H9 (cell line): Measurements from ENCODE around the gene RBMS3. TPM values are rescaled to one million over a fixed set of nuclear protein-coding genes. Genes with fewer than 3 reads are reported as not detected.

Experiments
- DNase-seq: peaks from one replicate; pipeline ENCODE4 v3.0.0-alpha.2; 2017
- H2AFZ ChIP-seq: one replicate; pipeline ENCODE4 v1.6.1; 2013; ENCODE audit warnings: mild to moderate bottlenecking, low read length, control low read depth, moderate library complexity
- H2AK5ac ChIP-seq: 2 replicates; pipeline ENCODE4 v1.6.1; 2013; ENCODE audit warnings: low read length, control low read depth, mixed read lengths; ENCODE audit not compliant: insufficient read length
- H2BK120ac ChIP-seq: one replicate; pipeline ENCODE4 v1.6.1; 2013; ENCODE audit warnings: low read depth, mild to moderate bottlenecking, low read length, control low read depth, inconsistent platforms; ENCODE audit not compliant: poor library complexity, severe bottlenecking
- H2BK12ac ChIP-seq: 2 replicates; pipeline ENCODE4 v1.6.1; 2013; ENCODE audit warnings: low read length, control low read depth, mixed read lengths, low read depth; ENCODE audit not compliant: insufficient read length
- H2BK15ac ChIP-seq: 2 replicates; pipeline ENCODE4 v1.6.1; 2013; ENCODE audit warnings: low read depth, low read length, control low read depth
- H2BK20ac ChIP-seq: one replicate; pipeline ENCODE4 v1.6.1; 2013; ENCODE audit warnings: low read depth, mild to moderate bottlenecking, low read length, control low read depth, inconsistent platforms; ENCODE audit not compliant: poor library complexity, severe bottlenecking
- H2BK5ac ChIP-seq: 2 replicates; pipeline ENCODE4 v1.6.1; 2013; ENCODE audit warnings: low read length, control low read depth, mixed read lengths; ENCODE audit not compliant: insufficient read length
- H3K14ac ChIP-seq: 2 replicates; pipeline ENCODE4 v1.6.1; 2013; ENCODE audit warnings: low read length, control low read depth; ENCODE audit not compliant: insufficient read depth
- H3K18ac ChIP-seq: 2 replicates; pipeline ENCODE4 v1.6.1; 2013; ENCODE audit warnings: low read depth, mild to moderate bottlenecking, mixed read lengths, low read length, control low read depth; ENCODE audit not compliant: insufficient read length
- H3K23ac ChIP-seq: 2 replicates; pipeline ENCODE4 v1.6.1; 2013; ENCODE audit warnings: low read length, control low read depth, mixed read lengths, low read depth; ENCODE audit not compliant: insufficient read length
- H3K23me2 ChIP-seq: 2 replicates; pipeline ENCODE4 v1.6.1; 2013; ENCODE audit warnings: low read depth, mild to moderate bottlenecking, mixed read lengths, low read length, control low read depth; ENCODE audit not compliant: insufficient read length, poor library complexity, severe bottlenecking
- H3K27ac ChIP-seq: 2 replicates; pipeline ENCODE4 v1.5.1; 2013; ENCODE audit warnings: low read length, control low read depth, mixed read lengths, low read depth; ENCODE audit not compliant: insufficient read length
- H3K27me3 ChIP-seq: 2 replicates; pipeline ENCODE4 v1.6.1; 2013; ENCODE audit warnings: low read length, control low read depth, inconsistent platforms; ENCODE audit not compliant: insufficient read depth
- H3K4ac ChIP-seq: 2 replicates; pipeline ENCODE4 v1.6.1; 2013; ENCODE audit warnings: low read depth, mild to moderate bottlenecking, control low read depth, inconsistent platforms, low read length, moderate library complexity
- H3K4me1 ChIP-seq: 2 replicates; pipeline ENCODE4 v1.6.1; 2013; ENCODE audit warnings: low read length, control low read depth, inconsistent platforms; ENCODE audit not compliant: insufficient read depth
- H3K4me2 ChIP-seq: 2 replicates; pipeline ENCODE4 v1.6.1; 2013; ENCODE audit warnings: low read length, control low read depth, mixed read lengths; ENCODE audit not compliant: insufficient read length, insufficient read depth
- H3K56ac ChIP-seq: 2 replicates; pipeline ENCODE4 v1.6.1; 2013; ENCODE audit warnings: low read depth, mild to moderate bottlenecking, mixed read lengths, low read length, control low read depth; ENCODE audit not compliant: insufficient read length
- H3K79me1 ChIP-seq: 2 replicates; pipeline ENCODE4 v1.6.1; 2013; ENCODE audit warnings: low read depth, mild to moderate bottlenecking, moderate library complexity, low read length, control low read depth, inconsistent platforms; ENCODE audit not compliant: insufficient read depth, poor library complexity, severe bottlenecking
- H3K79me2 ChIP-seq: 2 replicates; pipeline ENCODE4 v1.6.1; 2013; ENCODE audit warnings: low read length, control low read depth, inconsistent platforms; ENCODE audit not compliant: insufficient read depth
- H3K9ac ChIP-seq: 2 replicates; pipeline ENCODE4 v1.6.1; 2013; ENCODE audit warnings: low read length, control low read depth, mixed read lengths; ENCODE audit not compliant: insufficient read length; ENCODE audit errors: extremely low read depth
- H3K9me3 ChIP-seq: one replicate; pipeline ENCODE4 v1.6.1; 2013; ENCODE audit warnings: low read depth, low read length, inconsistent platforms; ENCODE audit not compliant: control insufficient read depth
- H3T11ph ChIP-seq: one replicate; pipeline ENCODE4 v1.6.1; 2013; ENCODE audit warnings: mild to moderate bottlenecking, low read length, control low read depth, inconsistent platforms
- H4K20me1 ChIP-seq: one replicate; pipeline ENCODE4 v1.6.1; 2013; ENCODE audit not compliant: control insufficient read depth, insufficient read length, insufficient read depth
- H4K5ac ChIP-seq: 2 replicates; pipeline ENCODE4 v1.6.1; 2013; ENCODE audit warnings: low read depth, mild to moderate bottlenecking, mixed read lengths, low read length, control low read depth; ENCODE audit not compliant: insufficient read length
- H4K8ac ChIP-seq: replicated peaks from 2 replicates; pipeline ENCODE4 v1.6.1; 2013; ENCODE audit warnings: low read length, control low read depth, mixed read lengths, low read depth; ENCODE audit not compliant: insufficient read length
- H4K91ac ChIP-seq: 2 replicates; pipeline ENCODE4 v1.6.1; 2013; ENCODE audit warnings: low read depth, mild to moderate bottlenecking, moderate library complexity, mixed read lengths, low read length, control low read depth; ENCODE audit not compliant: insufficient read length
- H3K27ac Mint-ChIP-seq, 3 experiments: 2 replicates in 2 of 3; 3 replicates in 1 of 3; pipeline ENCODE4 v1.8.0; 2020 to 2021; ENCODE audit warnings: mixed read lengths in 3 of 3, mild to moderate bottlenecking in 1 of 3, moderate library complexity in 1 of 3
- H3K27me3 Mint-ChIP-seq: 2 replicates; pipeline ENCODE4 v1.8.0; 2021; ENCODE audit warnings: low read depth, mild to moderate bottlenecking, moderate library complexity, mixed read lengths
- H3K36me3 Mint-ChIP-seq, 3 experiments: 2 replicates in 2 of 3; 3 replicates in 1 of 3; pipeline ENCODE4 v1.8.0; 2020 to 2021; ENCODE audit warnings: low read depth in 3 of 3, mixed read lengths in 3 of 3; ENCODE audit not compliant: insufficient read depth in 1 of 3
- H3K4me1 Mint-ChIP-seq, 2 experiments: 2 replicates each; pipeline ENCODE4 v1.8.0; 2020; ENCODE audit warnings: mixed read lengths in 2 of 2
- H3K4me3 Mint-ChIP-seq, 2 experiments: 2 replicates in 1 of 2; 3 replicates in 1 of 2; pipeline ENCODE4 v1.8.0; 2020 to 2021; ENCODE audit warnings: mild to moderate bottlenecking in 2 of 2, mixed read lengths in 2 of 2, moderate library complexity in 1 of 2
- H3K9me3 Mint-ChIP-seq, 2 experiments: 2 replicates in 1 of 2; 3 replicates in 1 of 2; pipeline ENCODE4 v1.8.0; 2020; ENCODE audit warnings: mild to moderate bottlenecking in 2 of 2, mixed read lengths in 2 of 2, moderate library complexity in 1 of 2
- WGBS: extraction: QIAGEN DNeasy Blood & Tissue Kit; methylation state at CpG from one replicate; pipeline ENCODE4 v1.1.7; 2013; ENCODE audit warnings: missing lambda C conversion rate, low lambda C conversion rate, mixed read lengths; ENCODE audit not compliant: insufficient read length; ENCODE audit errors: extremely low coverage; 5-methylcytosine and 5-hydroxymethylcytosine counted together
- total RNA-seq: library from RNA; stranded (reverse); gene quantifications from 2 replicates; pipeline ENCODE4 v1.2.1, GENCODE V29; 2021
- TF ChIP-seq, protein P1 (sequence below): fragments of 200-600 bp; sonication (generic); conservative IDR thresholded peaks from 3 replicates; pipeline ENCODE4 v1.8.0; 2021; ENCODE audit warnings: antibody characterized with exemption, mild to moderate bottlenecking

RBMS3 gene
- total RNA-seq, 1 experiment from 2014 or later = 8.1 TPM

DNA sequence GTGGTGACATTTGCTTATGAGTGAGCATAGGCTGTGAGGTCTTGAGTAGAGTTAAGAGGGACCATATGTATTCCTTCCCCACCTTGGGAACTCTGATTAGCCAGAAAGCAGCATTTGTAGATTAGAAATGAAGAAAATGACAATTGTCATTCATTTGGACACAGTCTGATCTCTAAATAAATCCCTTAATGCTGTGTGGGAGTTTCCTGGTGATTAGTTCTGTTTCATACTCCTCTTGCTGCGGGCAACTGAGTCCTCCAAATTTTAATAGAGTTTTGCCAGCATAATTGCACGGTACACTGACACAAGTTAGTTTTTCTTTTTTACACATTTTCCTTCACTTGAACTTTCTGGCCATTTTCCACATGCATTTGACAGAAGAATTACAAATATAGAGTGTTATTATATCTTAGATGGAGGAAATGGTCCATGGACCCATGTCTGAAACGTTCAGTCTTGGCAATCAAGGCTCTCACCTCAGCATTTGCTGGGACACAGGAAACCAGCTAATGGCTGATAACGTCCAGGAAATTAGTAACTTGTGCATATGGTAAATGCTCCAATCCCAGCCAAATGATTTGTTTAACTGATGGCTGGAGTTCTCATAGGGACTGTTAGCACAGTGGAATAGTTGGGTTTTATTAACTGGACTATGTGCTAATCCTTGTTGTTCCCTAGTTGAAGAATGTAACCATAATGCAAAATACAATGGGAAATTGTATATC lies 321.2 kb downstream of the RBMS3 start:
- Histone ChIP-seq H3K4me1 (no peaks in the 10 kb centered on the region; the same call in 1 of the 2 replicates), H3K56ac (no peak overlapping the region), H3K27me3 (no peaks in the 10 kb centered on the region), H2BK15ac (no peak overlapping the region), H4K20me1 (no peaks in the 10 kb centered on the region), H3K9me3 (no peaks in the 10 kb centered on the region), H4K8ac (no peak overlapping the region), H2BK120ac (no peak overlapping the region), H3K23me2 (no peaks in the 10 kb centered on the region), H3K9ac (no peak overlapping the region), H3K18ac (no peak overlapping the region), H2BK5ac (no peak overlapping the region), H3K79me2 (no peaks in the 10 kb centered on the region), H4K91ac (no peak overlapping the region), H3T11ph (no peak overlapping the region), H2BK20ac (no peak overlapping the region), H2AFZ (no peak overlapping the region), H2BK12ac (no peak overlapping the region), H3K4ac (no peak overlapping the region), H3K23ac (no peak overlapping the region), H3K4me2 (no peak overlapping the region), H4K5ac (no peak overlapping the region), H2AK5ac (no peak overlapping the region), H3K14ac (no peak overlapping the region), H3K27ac (no peak overlapping the region), H3K79me1 (no peaks in the 10 kb centered on the region)
- H3K27me3 Mint-ChIP-seq = no peaks in the 10 kb centered on the region
- no peak overlapping the region for H3K4me3 Mint-ChIP-seq
- TF ChIP-seq, protein P1, sequence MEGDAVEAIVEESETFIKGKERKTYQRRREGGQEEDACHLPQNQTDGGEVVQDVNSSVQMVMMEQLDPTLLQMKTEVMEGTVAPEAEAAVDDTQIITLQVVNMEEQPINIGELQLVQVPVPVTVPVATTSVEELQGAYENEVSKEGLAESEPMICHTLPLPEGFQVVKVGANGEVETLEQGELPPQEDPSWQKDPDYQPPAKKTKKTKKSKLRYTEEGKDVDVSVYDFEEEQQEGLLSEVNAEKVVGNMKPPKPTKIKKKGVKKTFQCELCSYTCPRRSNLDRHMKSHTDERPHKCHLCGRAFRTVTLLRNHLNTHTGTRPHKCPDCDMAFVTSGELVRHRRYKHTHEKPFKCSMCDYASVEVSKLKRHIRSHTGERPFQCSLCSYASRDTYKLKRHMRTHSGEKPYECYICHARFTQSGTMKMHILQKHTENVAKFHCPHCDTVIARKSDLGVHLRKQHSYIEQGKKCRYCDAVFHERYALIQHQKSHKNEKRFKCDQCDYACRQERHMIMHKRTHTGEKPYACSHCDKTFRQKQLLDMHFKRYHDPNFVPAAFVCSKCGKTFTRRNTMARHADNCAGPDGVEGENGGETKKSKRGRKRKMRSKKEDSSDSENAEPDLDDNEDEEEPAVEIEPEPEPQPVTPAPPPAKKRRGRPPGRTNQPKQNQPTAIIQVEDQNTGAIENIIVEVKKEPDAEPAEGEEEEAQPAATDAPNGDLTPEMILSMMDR = no peak
- H3K36me3 Mint-ChIP-seq = no peaks in the 10 kb centered on the region
- no peak for DNase-seq
- H3K27ac Mint-ChIP-seq = no peak overlapping the region
- peaks cover 6 to 7% of the 10 kb centered on the region in 2 experiments for H3K4me1 Mint-ChIP-seq
- WGBS = no CpG with 5 or more reads among the region's 4 CpGs
- no peaks in the 10 kb centered on the region for H3K9me3 Mint-ChIP-seq
